HAP-1 (cell line): ENCODE results near the gene AK1.
"Not testable (repeated sequence)": the region's sequence is repeated elsewhere in the genome, so short reads cannot be mapped to it uniquely, and the experiment has no call there.

ENCODE experiments used
- DNase-seq, 2 experiments: peaks; one replicate each; pipeline ENCODE4 v3.0.0-alpha.2; 2016 to 2020; ENCODE audit warnings: low spot score in 2 of 2
- H3K27me3 ChIP-seq: fragments of 250-450 bp; sonication (Bioruptor Pico); 2 replicates; pipeline ENCODE4 v1.5.1; 2020; ENCODE audit warnings: low read depth, mild to moderate bottlenecking, moderate library complexity
- H3K36me3 ChIP-seq: fragments of 250-450 bp; sonication (Bioruptor Pico); replicated peaks from 2 replicates; pipeline ENCODE4 v1.5.1; 2020; ENCODE audit warnings: mild to moderate bottlenecking
- H3K4me1 ChIP-seq: fragments of 250-450 bp; sonication (Bioruptor Pico); 2 replicates; pipeline ENCODE4 v1.5.1; 2020; ENCODE audit warnings: mild to moderate bottlenecking
- H3K4me3 ChIP-seq: fragments of 250-450 bp; sonication (Bioruptor Pico); 2 replicates; pipeline ENCODE4 v1.5.1; 2020; ENCODE audit warnings: mild to moderate bottlenecking, moderate library complexity
- H3K9me3 ChIP-seq: fragments of 250-450 bp; sonication (Bioruptor Pico); 2 replicates; pipeline ENCODE4 v1.5.1; 2020; ENCODE audit warnings: mild to moderate bottlenecking, moderate library complexity
- in situ Hi-C: fragments of 300-500 bp; cut with MboI; formaldehyde crosslinking; loops from 3 replicates; pipeline ENCODE4 v1.14.3; 2020; ENCODE audit warnings: low sequenced_read_pairs, inconsistent platforms, mixed read lengths

Gene AK1

DNA sequence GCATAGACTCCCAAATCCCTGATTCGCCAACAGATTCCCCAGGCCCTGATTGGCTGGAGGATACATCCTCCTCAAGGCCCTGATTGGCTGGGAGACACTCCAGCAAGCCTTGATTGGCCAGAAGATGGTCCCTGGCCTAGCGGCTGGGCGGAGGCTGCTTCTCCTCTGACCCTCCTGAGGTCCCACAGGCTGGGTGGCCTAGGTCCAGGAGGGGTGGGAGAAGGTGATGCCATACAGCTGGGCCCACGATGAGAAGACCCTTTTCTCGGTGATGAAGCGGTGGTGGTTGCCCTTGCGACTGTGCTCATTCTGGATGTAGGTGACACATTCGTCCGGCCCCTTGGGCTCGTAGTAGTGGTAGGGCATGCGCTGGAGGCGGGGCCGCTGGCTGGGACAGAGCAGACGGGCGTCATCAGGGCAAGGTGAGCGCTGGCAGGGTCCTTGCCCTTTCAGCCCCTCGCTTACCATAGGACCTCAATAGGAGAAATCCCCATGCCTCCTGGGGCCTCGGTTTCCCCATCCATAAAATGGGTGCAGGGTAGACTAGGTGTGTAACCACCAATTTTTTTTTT lies 9.0 kb upstream of the AK1 start:
- Histone ChIP-seq H3K27me3 (no peaks in the 10 kb centered on the region), H3K36me3 (peaks cover 44% of the 10 kb centered on the region), H3K9me3 (no peaks in the 10 kb centered on the region), H3K4me1 (no peaks in the 10 kb centered on the region), H3K4me3 (no peak overlapping the region)
- in situ Hi-C loops, result no loop called here
- DNase-seq, result peak in 1 of 2 experiments; percentile 38

DNA sequence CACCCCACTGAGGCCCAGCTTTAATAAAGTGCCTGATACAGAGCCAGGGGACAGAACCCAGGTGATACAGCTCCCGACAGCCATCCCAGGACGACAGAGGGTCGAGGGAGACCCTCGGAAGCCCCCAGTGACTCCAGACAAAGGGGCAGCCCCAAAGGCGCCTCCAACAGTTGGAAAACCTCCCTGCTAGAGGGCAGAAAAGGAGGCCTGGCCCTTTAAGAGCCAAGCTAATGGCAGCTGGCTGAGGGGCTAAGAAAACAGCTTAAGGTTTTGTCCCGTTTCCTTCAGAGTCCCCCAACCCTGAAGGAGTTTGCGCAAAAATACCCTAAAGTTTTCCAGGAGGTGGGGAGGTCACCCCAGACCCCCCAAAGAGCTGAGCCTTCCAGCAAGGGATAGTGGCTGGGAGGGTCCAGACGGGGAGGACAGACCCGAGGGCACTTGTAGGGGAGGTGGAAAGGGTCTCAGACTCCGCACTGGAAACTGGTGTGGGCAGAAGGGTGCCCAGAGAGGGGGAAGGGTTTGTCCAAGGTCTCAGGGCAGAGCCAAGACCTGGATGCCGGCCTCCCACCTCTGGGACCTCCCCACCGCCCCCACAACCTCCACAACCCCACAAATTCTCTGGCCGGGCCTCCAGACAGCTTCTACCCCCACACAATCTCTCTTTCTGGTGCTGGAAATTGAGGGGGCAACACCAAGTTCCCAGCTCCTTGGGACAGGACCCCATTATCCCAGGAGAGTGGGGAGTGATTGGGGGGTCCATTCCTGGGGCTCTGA lies 8.2 kb upstream of the AK1 start:
- Histone ChIP-seq H3K36me3 (peaks cover 38% of the 10 kb centered on the region), H3K4me3 (no peak overlapping the region)
- in situ Hi-C loops, result no loop called here

DNA sequence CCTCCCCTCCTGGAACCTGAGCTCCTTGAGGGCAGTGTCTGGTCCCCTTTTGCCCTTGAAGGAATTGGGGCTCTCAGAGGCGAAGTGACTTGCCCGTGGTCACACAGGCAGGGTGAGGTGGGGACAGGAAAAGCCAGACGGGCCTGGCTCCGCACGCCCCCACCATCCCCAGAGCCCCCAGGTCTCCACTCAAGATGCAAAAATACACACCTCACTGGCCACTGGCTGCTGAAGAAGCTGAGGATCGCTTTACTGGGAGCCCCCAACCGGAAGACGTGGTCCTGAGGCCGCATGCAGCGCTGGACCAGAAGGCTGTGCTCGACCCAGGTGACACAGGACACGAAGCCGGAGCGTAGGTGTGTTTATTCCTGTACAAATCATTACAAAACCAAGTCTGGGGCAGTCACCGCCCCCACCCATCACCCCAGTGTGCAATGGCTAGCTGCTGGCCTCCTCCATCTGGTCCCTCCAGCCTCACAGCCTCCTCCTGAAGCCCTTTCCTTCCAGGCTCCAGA lies 7.6 kb upstream of the AK1 start:
- no peaks in the 10 kb centered on the region for H3K4me1 ChIP-seq
- H3K9me3 ChIP-seq, result no peaks in the 10 kb centered on the region
- no peak overlapping the region for H3K4me3 ChIP-seq
- no peaks in the 10 kb centered on the region for H3K27me3 ChIP-seq
- in situ Hi-C loops, result no loop called here
- peaks cover 31% of the 10 kb centered on the region for H3K36me3 ChIP-seq
- DNase-seq, result no peak

More for the DNA sequence above, 8.2 kb upstream of the AK1 start:
- Histone ChIP-seq H3K9me3 (no peaks in the 10 kb centered on the region), H3K27me3 (no peaks in the 10 kb centered on the region), H3K4me1 (no peaks in the 10 kb centered on the region)
- no peak for DNase-seq

DNA sequence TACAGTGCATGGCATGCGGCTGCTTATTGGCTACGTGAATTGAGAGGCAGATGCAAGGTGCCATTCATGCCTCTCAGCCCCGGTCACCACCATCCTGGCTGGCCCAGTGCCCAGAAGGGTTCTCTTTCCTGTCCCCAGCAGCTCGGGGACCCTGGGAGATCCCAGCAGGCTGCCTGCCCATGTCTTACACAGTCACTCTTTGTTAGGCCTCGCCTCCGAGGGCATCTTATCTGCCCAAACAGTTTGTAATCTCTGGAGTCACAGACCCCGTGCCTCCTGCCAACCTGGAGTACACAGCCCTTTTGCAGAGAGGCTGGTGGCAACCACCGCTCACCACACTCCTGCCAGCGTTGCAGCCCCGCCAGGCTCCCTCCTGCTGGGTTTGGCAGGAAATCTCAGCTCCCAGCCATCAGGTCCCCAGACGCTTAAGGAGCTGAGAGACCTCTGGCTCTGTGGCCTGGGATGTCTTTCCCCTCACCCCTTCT lies 7.0 kb upstream of the AK1 start:
- Histone ChIP-seq H3K4me3 (no peak overlapping the region), H3K9me3 (no peaks in the 10 kb centered on the region), H3K27me3 (no peaks in the 10 kb centered on the region), H3K36me3 (peaks cover 27% of the 10 kb centered on the region), H3K4me1 (no peaks in the 10 kb centered on the region)
- DNase-seq, result no peak
- in situ Hi-C loops, result no loop called here

DNA sequence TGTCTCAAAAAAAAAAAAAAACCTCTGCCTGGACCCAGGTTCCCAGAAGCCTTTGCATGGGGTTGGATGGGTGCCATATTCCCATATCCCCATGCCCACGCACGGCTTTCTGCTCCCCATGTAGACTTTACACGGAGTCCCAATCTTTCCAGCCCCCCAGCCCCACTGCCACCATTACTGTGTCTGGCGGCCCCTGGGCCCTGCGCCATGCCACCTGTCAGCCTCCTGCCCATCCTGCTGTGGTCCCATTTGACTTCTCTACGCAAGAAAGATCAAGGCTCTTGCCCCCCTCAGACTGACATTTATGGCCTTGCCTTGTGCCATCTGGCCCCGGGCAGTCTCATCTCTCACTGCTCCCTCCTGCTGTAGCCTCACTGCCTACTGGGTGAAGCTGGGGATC lies 6.5 kb upstream of the AK1 start:
- H3K4me3 ChIP-seq, result no peak overlapping the region
- in situ Hi-C loops, result no loop called here
- no peaks in the 10 kb centered on the region for H3K9me3 ChIP-seq
- peaks cover 27% of the 10 kb centered on the region for H3K36me3 ChIP-seq
- no peaks in the 10 kb centered on the region for H3K4me1 ChIP-seq
- no peaks in the 10 kb centered on the region for H3K27me3 ChIP-seq
- DNase-seq, result no peak

DNA sequence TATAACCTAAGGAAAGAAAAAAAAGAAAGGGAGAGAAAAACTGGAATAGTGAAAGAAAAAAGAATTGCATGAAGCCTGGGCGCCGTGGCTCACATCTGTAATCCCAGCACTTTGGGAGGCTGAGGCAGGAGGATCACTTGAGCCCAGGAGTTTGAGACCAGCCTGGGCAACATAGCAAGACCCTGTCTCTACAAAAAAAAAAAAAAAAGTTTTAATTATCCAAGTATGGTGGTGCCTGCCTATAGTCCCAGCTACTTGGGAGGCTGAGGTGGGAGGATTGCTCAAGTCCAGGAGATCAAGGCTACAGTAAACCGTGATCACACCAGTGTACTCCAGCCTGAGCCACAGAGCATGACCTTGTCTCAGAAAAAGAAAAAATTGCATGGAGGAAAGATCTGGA lies 4.2 kb upstream of the AK1 start:
- in situ Hi-C loops, H3K27me3 ChIP-seq: not testable (repeated sequence)

DNA sequence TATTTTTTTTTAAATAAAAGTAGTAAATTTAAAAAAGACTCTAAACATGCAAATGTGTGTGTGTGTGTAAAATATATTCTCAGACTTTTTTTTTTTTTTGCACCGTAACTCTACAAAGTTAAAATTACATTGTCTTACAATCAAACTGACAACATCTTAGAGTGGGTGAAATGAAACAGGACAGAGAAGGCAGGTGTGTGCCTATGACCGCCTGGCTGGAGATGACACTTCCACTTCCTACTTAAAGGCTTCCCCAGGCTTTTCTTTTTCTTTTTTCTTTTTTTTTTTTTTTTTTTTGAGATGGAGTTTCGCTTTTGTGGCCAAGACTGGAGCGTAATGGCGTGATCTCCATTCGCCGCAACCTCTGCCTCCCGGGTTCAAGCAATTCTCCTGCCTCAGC lies 2.7 kb upstream of the AK1 start:
- in situ Hi-C loops, result no loop called here
- DNase-seq, result no peak
- H3K9me3 ChIP-seq, result no peaks in the 10 kb centered on the region
- no peaks in the 10 kb centered on the region for H3K4me1 ChIP-seq
- no peak overlapping the region for H3K4me3 ChIP-seq
- H3K36me3 ChIP-seq, result no peaks in the 10 kb centered on the region; the same call in 1 of the 2 replicates
- no peaks in the 10 kb centered on the region for H3K27me3 ChIP-seq

More for the DNA sequence above, 4.2 kb upstream of the AK1 start:
- not testable (repeated sequence) for H3K36me3 ChIP-seq, H3K9me3 ChIP-seq, H3K4me1 ChIP-seq, DNase-seq, H3K4me3 ChIP-seq

DNA sequence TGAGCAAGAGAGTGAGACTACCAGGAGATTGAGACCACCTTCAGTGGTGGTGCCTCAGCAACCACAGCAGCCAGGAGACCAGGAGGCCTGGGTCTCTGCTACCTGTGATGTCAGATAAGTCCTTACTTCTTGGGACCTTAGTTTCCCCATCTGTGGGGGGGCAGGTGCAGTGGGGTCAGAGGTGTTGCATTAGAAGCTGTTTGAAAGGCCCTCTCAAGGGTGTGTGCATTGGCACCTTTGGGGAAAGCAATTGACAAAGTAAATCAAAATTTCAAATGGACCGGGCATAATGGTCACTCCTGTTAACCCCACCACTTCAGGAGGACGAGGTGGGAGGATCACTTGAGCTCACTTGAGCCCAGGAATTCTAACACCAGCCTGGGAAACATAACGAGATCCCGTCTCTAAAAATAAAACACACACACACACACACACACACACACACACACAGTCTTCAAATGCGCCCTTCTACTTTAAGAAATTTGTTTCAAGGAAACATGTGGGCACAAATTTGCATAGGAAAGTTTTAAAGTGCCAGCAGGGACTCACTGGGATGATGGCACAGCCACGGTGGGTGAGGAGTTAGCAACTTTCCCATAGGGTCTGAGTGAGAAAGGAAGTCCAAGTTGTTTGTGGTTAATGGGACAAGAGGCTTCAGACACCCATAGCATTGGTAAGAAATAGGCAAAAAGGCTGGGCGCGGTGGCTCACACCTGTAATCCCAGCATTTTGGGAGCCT lies 1.3 kb upstream of the AK1 start:
- H3K36me3 ChIP-seq, result no peaks in the 10 kb centered on the region
- H3K4me1 ChIP-seq, result no peaks in the 10 kb centered on the region
- H3K4me3 ChIP-seq, result no peak overlapping the region
- no peaks in the 10 kb centered on the region for H3K9me3 ChIP-seq
- DNase-seq, result no peak
- H3K27me3 ChIP-seq, result no peaks in the 10 kb centered on the region
- in situ Hi-C loops, result no loop called here

DNA sequence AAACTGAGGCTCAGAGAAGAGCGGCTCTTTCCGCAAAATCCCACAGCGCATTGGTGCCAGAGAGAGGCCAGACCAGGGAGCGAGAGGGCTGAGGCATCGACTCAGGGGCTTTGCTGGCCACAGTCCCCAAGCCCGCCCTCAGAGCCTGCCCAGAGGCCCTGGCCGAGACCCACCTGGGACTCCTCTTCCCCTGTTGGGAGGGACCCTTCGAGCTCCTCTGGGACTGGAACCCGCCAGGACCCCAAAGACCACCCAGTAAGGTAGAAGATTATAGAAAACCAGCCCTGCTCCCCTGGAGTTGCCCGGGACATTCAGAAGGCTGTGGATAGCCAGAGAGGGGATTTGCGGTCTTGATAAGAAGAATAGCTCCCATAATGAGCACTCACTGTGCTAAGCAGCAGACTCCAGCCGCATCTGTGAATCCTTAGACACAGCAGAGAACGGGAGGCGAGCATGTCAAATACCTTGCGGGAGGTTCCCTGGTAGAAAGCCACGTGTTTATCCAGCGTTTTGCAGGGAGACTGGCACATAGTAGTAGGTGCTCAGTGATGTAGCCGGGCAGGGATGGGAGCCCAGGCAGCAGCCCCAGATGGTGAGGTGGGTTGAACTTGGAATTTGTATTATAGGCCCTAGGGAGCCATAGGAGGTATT lies 651 bp upstream of the AK1 start:
- no peaks in the 10 kb centered on the region for H3K27me3 ChIP-seq
- in situ Hi-C loops, result no loop called here
- H3K9me3 ChIP-seq, result no peaks in the 10 kb centered on the region
- DNase-seq, result no peak
- H3K4me3 ChIP-seq, result no peak overlapping the region
- no peaks in the 10 kb centered on the region for H3K4me1 ChIP-seq
- H3K36me3 ChIP-seq, result no peaks in the 10 kb centered on the region

DNA sequence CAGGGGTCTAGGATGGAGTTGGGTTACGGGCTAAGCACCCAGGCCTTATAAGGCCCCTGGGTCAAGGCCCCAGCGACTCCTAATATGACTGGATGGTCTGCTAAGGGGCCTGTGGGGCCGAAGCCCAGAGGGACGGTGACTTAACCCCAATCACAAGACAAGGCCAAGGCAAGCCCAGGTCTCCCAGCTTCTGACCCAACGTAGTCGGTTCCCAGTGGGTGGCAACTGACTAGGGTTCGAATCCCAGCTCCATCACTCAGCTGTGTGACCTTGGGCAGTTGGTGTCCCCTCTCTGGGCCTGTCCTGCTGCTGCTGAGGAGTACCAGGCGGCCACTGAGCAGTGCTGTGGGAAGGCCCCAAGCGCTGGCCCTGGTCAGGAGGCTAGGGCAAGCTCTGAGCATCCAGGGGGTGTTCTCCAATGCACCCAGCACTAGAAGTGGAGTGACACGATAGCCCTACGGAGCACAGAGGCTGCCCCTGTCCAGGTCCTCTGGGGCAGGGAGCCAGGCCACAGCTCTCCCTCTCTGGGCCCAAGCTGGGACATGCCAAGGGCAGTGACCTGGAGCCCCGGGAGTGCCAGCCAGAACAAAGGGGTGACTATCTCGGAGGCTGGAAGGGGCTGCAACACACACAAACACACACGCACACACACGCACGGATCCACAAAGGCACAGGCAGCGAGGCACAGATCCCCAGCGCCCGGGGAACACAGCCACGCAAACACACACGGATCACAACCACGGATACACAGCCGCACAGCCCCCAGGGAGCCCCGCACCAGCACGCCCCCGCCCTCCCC lies 512 bp downstream of the AK1 start:
- H3K4me1 ChIP-seq, result no peaks in the 10 kb centered on the region
- H3K27me3 ChIP-seq, result no peaks in the 10 kb centered on the region
- in situ Hi-C loops, result no loop called here
- H3K4me3 ChIP-seq, result no peak overlapping the region
- H3K9me3 ChIP-seq, result no peaks in the 10 kb centered on the region
- H3K36me3 ChIP-seq, result no peaks in the 10 kb centered on the region
- DNase-seq, result no peak

DNA sequence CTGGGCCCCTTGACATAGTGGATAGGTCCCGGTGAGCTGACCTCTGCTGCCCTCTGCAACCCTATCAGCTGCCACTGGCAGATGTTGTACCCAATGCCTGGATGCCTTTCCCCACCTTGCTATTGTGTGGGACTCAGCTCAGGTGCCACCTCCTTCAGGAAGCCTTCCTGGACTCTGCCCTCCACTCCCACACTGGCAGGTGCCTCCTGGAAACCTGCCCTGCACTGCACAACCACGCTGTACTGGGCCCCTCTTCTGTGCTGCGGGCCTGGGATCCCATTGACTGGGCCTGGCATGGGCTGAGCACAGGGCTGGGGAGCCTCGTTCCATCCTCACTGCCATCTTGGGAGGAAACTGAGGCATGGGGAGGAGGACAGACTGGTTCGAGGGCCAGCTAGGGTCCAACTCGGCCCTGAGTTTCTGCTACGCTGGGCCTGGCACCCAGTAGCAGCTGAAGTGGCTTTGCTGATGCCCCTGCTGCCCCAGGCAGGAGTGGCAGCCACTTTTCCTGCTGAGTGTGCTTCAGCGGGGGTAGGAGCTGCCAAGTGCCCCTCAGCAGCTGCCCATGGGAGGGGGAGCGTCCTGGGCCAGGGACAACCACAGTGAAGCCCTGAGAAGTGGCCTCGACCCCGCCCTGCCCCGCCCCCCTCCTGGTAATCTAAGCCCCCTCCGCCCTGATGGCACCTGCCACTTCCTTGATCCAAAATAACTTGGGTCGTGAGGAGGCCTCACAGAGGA lies 1.3 kb downstream of the AK1 start:
- H3K9me3 ChIP-seq, result no peaks in the 10 kb centered on the region
- in situ Hi-C loops, result no loop called here
- H3K27me3 ChIP-seq, result no peaks in the 10 kb centered on the region
- no peak overlapping the region for H3K4me3 ChIP-seq
- DNase-seq, result no peak
- no peaks in the 10 kb centered on the region for H3K36me3 ChIP-seq
- H3K4me1 ChIP-seq, result no peaks in the 10 kb centered on the region

DNA sequence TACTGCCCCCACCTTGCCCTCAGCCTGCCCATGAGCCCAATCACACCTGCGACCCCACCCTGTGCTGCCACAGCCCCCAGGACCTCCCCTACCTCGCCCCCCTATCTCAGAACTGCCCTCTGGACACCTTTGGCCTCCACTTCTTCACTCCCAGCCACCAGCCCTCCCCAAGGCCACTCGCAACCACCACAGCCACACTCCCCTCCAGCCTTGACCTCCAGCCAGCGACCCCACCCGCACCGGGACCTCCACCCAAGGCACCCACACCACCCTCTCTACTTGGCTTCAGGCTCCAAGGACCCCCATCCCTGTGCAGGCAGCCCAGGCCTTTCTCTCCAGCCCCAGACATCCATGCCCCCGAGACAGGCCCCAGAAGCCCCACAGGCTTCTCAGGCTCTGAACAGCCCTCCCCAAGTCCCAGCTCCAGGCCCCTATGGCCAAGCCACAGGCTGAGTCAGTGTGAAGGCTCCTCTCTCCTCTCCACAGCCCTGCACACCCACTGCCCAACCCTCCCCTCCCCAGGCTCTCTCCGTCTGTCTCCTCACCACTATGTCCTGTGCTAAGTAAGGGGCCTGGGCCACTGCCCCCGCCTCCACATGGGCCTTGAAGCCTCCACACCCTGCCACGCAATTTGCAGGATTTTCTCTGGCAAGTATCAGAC lies 2.0 kb downstream of the AK1 start:
- in situ Hi-C loops, result no loop called here
- Histone ChIP-seq H3K27me3 (no peaks in the 10 kb centered on the region), H3K36me3 (no peaks in the 10 kb centered on the region), H3K9me3 (no peaks in the 10 kb centered on the region), H3K4me3 (no peak overlapping the region), H3K4me1 (no peaks in the 10 kb centered on the region)
- DNase-seq, result no peak
